Measurements from ENCODE around the gene PLAGL2.
A peak's percentile ranks its signal among the peaks of the same experiment; 100 is the strongest.

Gene PLAGL2

GRCh38 chr20:32207626-32208498, at the start of gene PLAGL2, which contains the start of gene POFUT1:
TSS of gene PLAGL2 (minus strand) at chr20:32207743. CDS start at chr20:32202178, 5,565 bp downstream.
TSS of gene POFUT1 (plus strand) at chr20:32207880. CDS start at chr20:32207942, 62 bp downstream.
- Histone ChIP-seq H2AFZ (ENCODE audit: low read length) (peak within 1 kb of the TSS; percentile 99), H4K20me1 (ENCODE audit: insufficient read depth, low read length) (0 out of 2 replicates have a peak, but pooled peaks cover 8% of the 10 kb centered on the region), H3K36me3 (replicated peaks; ENCODE audit: insufficient read depth, low read length) (no peaks in the 10 kb centered on the region; the same call in 1 of the 2 replicates), H3K4me3 (ENCODE audit: low read length) (peak within 1 kb of the TSS; percentile 100), H3K79me2 (ENCODE audit: low read length) (peaks cover 71% of the 10 kb centered on the region), H3K4me1 (ENCODE audit: low read length) (peaks cover 22% of the 10 kb centered on the region), H3K27me3 (replicated peaks; ENCODE audit: insufficient read depth, low read length) (no peaks in the 10 kb centered on the region), H3K9me3 (replicated peaks; ENCODE audit: insufficient read depth, low read length) (no peaks in the 10 kb centered on the region), H3K27ac (ENCODE audit: low read length) (peak within 1 kb of the TSS; percentile 29; the same call in 1 of the 2 replicates), H3F3A (ENCODE audit: insufficient read depth, low read length) (peaks cover 10% of the 10 kb centered on the region; the same call in 1 of the 2 replicates), H3K9ac (ENCODE audit: low read length) (peak within 1 kb of the TSS; percentile 97), H3K9me2 (replicated peaks; ENCODE audit: insufficient read depth, low read length) (no peaks in the 10 kb centered on the region), H3K4me2 (ENCODE audit: low read depth, low read length) (peak within 1 kb of the TSS; percentile 99)
- DNase-seq = peak; percentile 87
- peak; percentile 17 for TF ChIP-seq CTCF (IDR thresholded peaks at IDR 0.05; ENCODE audit: low read length)
- TF ChIP-seq EZH2phosphoT487 (IDR thresholded peaks at IDR 0.05; ENCODE audit: low read length) = no peak
- no peak for TF ChIP-seq EZH2 (optimal IDR thresholded peaks at IDR 0.05; ENCODE audit: low read depth, low read length)

GRCh38 chr20:32252189-32252588, 44.6 kb upstream of the PLAGL2 start:
- no peak overlapping the region for H3K4me3 ChIP-seq (ENCODE audit: low read length)
- no peaks in the 10 kb centered on the region for H3K27me3 ChIP-seq (replicated peaks; ENCODE audit: insufficient read depth, low read length)
- H3F3A ChIP-seq (ENCODE audit: insufficient read depth, low read length) = 0 out of 2 replicates have a peak, but pooled peaks cover 3% of the 10 kb centered on the region
- no peak for DNase-seq
- H3K36me3 ChIP-seq (replicated peaks; ENCODE audit: insufficient read depth, low read length) = no peaks in the 10 kb centered on the region
- no peak overlapping the region for H3K27ac ChIP-seq (ENCODE audit: low read length)
- no peak overlapping the region for H2AFZ ChIP-seq (ENCODE audit: low read length)
- TF ChIP-seq EZH2 (optimal IDR thresholded peaks at IDR 0.05; ENCODE audit: low read depth, low read length) = no peak
- TF ChIP-seq CTCF (IDR thresholded peaks at IDR 0.05; ENCODE audit: low read length) = no peak
- no peak for TF ChIP-seq EZH2phosphoT487 (IDR thresholded peaks at IDR 0.05; ENCODE audit: low read length)
- H3K4me2 ChIP-seq (ENCODE audit: low read depth, low read length) = no peak overlapping the region
- H3K79me2 ChIP-seq (ENCODE audit: low read length) = no peaks in the 10 kb centered on the region
- no peaks in the 10 kb centered on the region for H3K9me2 ChIP-seq (replicated peaks; ENCODE audit: insufficient read depth, low read length)
- H4K20me1 ChIP-seq (ENCODE audit: insufficient read depth, low read length) = no peaks in the 10 kb centered on the region
- no peaks in the 10 kb centered on the region for H3K9me3 ChIP-seq (replicated peaks; ENCODE audit: insufficient read depth, low read length)
- H3K4me1 ChIP-seq (ENCODE audit: low read length) = no peaks in the 10 kb centered on the region
- H3K9ac ChIP-seq (ENCODE audit: low read length) = no peak overlapping the region

- no peaks in the 10 kb centered on the region for H3K36me3 ChIP-seq (replicated peaks; ENCODE audit: insufficient read depth, low read length)
- H3K27me3 ChIP-seq (replicated peaks; ENCODE audit: insufficient read depth, low read length) = no peaks in the 10 kb centered on the region
- no peaks in the 10 kb centered on the region for H4K20me1 ChIP-seq (ENCODE audit: insufficient read depth, low read length)
- 0 out of 2 replicates have a peak, but pooled peaks cover 3% of the 10 kb centered on the region for H3F3A ChIP-seq (ENCODE audit: insufficient read depth, low read length)
- H3K9ac ChIP-seq (ENCODE audit: low read length) = no peak overlapping the region
- no peaks in the 10 kb centered on the region for H3K9me3 ChIP-seq (replicated peaks; ENCODE audit: insufficient read depth, low read length)
- H3K9me2 ChIP-seq (replicated peaks; ENCODE audit: insufficient read depth, low read length) = no peaks in the 10 kb centered on the region
- H2AFZ ChIP-seq (ENCODE audit: low read length) = no peak overlapping the region
- H3K4me1 ChIP-seq (ENCODE audit: low read length) = no peaks in the 10 kb centered on the region
- H3K27ac ChIP-seq (ENCODE audit: low read length) = no peak overlapping the region
- TF ChIP-seq EZH2phosphoT487 (IDR thresholded peaks at IDR 0.05; ENCODE audit: low read length) (no peak), EZH2 (optimal IDR thresholded peaks at IDR 0.05; ENCODE audit: low read depth, low read length) (no peak), CTCF (IDR thresholded peaks at IDR 0.05; ENCODE audit: low read length) (no peak)
- no peaks in the 10 kb centered on the region for H3K79me2 ChIP-seq (ENCODE audit: low read length)
- no peak overlapping the region for H3K4me2 ChIP-seq (ENCODE audit: low read depth, low read length)
- DNase-seq = no peak
- H3K4me3 ChIP-seq (ENCODE audit: low read length) = no peak overlapping the region
Measured at GRCh38 chr20:32251470-32251869, 43.9 kb upstream of the PLAGL2 start.
